ENCODE data around the gene CREB5.
A peak's percentile ranks its signal among the peaks of the same experiment; 100 is the strongest.

CREB5 gene

GRCh38 chr7:28619256-28619655, 206.9 kb downstream of the CREB5 start:
- no peak for DNase-seq

- DNase-seq = no peak
Observed at GRCh38 chr7:28621369-28621841, 209.1 kb downstream of the CREB5 start.

GRCh38 chr7:28623105-28623730, 210.9 kb downstream of the CREB5 start:
- DNase-seq = peak; percentile 45

- DNase-seq = no peak
Observed at GRCh38 chr7:28623863-28624262, 211.5 kb downstream of the CREB5 start.

GRCh38 chr7:28625432-28625831, 213.1 kb downstream of the CREB5 start:
- DNase-seq = no peak

GRCh38 chr7:28626221-28626620, 213.9 kb downstream of the CREB5 start:
- DNase-seq = no peak

- peak; percentile 16 for DNase-seq
Observed at GRCh38 chr7:28626624-28627262, 214.4 kb downstream of the CREB5 start.

GRCh38 chr7:28627263-28627653, 214.9 kb downstream of the CREB5 start:
- no peak for DNase-seq

GRCh38 chr7:28627896-28628295, 215.6 kb downstream of the CREB5 start:
- no peak for DNase-seq

GRCh38 chr7:28629216-28629842, 217.0 kb downstream of the CREB5 start:
- no peak for DNase-seq

- DNase-seq = no peak
Observed at GRCh38 chr7:28630350-28630749, 218.0 kb downstream of the CREB5 start.

GRCh38 chr7:28631995-28632394, 219.7 kb downstream of the CREB5 start:
- no peak for DNase-seq

GRCh38 chr7:28638914-28639313, 226.6 kb downstream of the CREB5 start:
- DNase-seq = no peak

GRCh38 chr7:28640001-28640400, 227.7 kb downstream of the CREB5 start:
- DNase-seq = no peak

- DNase-seq = no peak
Observed at GRCh38 chr7:28641752-28642545, 229.6 kb downstream of the CREB5 start.

- DNase-seq = no peak
Observed at GRCh38 chr7:28643188-28643569, 230.9 kb downstream of the CREB5 start.

- DNase-seq = no peak
Observed at GRCh38 chr7:28643584-28644340, 231.4 kb downstream of the CREB5 start.

GRCh38 chr7:28645866-28646265, 233.5 kb downstream of the CREB5 start:
- no peak for DNase-seq

GRCh38 chr7:28646376-28647075, 234.2 kb downstream of the CREB5 start:
- no peak for DNase-seq

GRCh38 chr7:28647076-28647421, 234.7 kb downstream of the CREB5 start:
- no peak for DNase-seq

GRCh38 chr7:28649189-28649588, 236.9 kb downstream of the CREB5 start:
- no peak for DNase-seq

GRCh38 chr7:28649811-28650210, 237.5 kb downstream of the CREB5 start:
- no peak for DNase-seq

Measured in MV-4-11 (cell line).